Nephron (organoid): Measurements from ENCODE around the gene ADAMTSL3.

Experiments
- H3K27ac Mint-ChIP-seq, 3 experiments: 2 replicates each; pipeline ENCODE4 v1.8.0; 2020; ENCODE audit warnings: mixed read lengths in 3 of 3, mild to moderate bottlenecking in 2 of 3, moderate library complexity in 1 of 3
- H3K27me3 Mint-ChIP-seq: 2 replicates; pipeline ENCODE4 v1.8.0; 2021; ENCODE audit warnings: low read depth, mild to moderate bottlenecking, moderate library complexity, mixed read lengths
- H3K36me3 Mint-ChIP-seq: 2 replicates; pipeline ENCODE4 v1.8.0; 2020; ENCODE audit warnings: low read depth, mixed read lengths
- H3K4me1 Mint-ChIP-seq: 2 replicates; pipeline ENCODE4 v1.8.0; 2020; ENCODE audit warnings: mixed read lengths
- H3K4me3 Mint-ChIP-seq, 3 experiments: 2 replicates each; pipeline ENCODE4 v1.8.0; 2020; ENCODE audit warnings: mild to moderate bottlenecking in 3 of 3, mixed read lengths in 3 of 3, moderate library complexity in 2 of 3
- H3K9me3 Mint-ChIP-seq: 2 replicates; pipeline ENCODE4 v1.8.0; 2020; ENCODE audit warnings: mixed read lengths
- CTCF ChIP-seq, 3 experiments: fragments of 200-600 bp; sonication (generic); IDR thresholded peaks; one replicate each; pipeline ENCODE4 v1.5.0; 2021; ENCODE audit warnings: antibody characterized with exemption in 3 of 3; ENCODE audit not compliant: unreplicated experiment in 3 of 3

ADAMTSL3 gene

GRCh38 chr15:83830381-83830780 is 176.5 kb downstream of the ADAMTSL3 start:
- Mint-ChIP-seq H3K4me3 (no peak overlapping the region), H3K36me3 (peaks cover 3% of the 10 kb centered on the region), H3K9me3 (peaks cover 9% of the 10 kb centered on the region), H3K4me1 (no peaks in the 10 kb centered on the region), H3K27ac (no peak overlapping the region), H3K27me3 (peaks cover 9% of the 10 kb centered on the region)
- TF ChIP-seq CTCF (IDR thresholded peaks at IDR 0.05; ENCODE audit: unreplicated experiment in 3 of 3): no peak

- Mint-ChIP-seq H3K27me3 (peaks cover 9% of the 10 kb centered on the region), H3K36me3 (no peaks in the 10 kb centered on the region), H3K27ac (no peak overlapping the region), H3K9me3 (no peaks in the 10 kb centered on the region), H3K4me1 (no peaks in the 10 kb centered on the region), H3K4me3 (no peak overlapping the region)
- TF ChIP-seq CTCF (IDR thresholded peaks at IDR 0.05; ENCODE audit: unreplicated experiment in 3 of 3): no peak
Measured at GRCh38 chr15:83833569-83833968, 179.6 kb downstream of the ADAMTSL3 start.

- Mint-ChIP-seq H3K36me3 (no peaks in the 10 kb centered on the region), H3K9me3 (no peaks in the 10 kb centered on the region), H3K27me3 (peaks cover 6% of the 10 kb centered on the region)
Measured at GRCh38 chr15:83835479-83835878, 181.6 kb downstream of the ADAMTSL3 start.

GRCh38 chr15:83837945-83838571 is 184.1 kb downstream of the ADAMTSL3 start:
- Mint-ChIP-seq H3K4me3 (no peak overlapping the region), H3K9me3 (no peaks in the 10 kb centered on the region), H3K27me3 (no peaks in the 10 kb centered on the region), H3K27ac (no peak overlapping the region), H3K4me1 (no peaks in the 10 kb centered on the region), H3K36me3 (no peaks in the 10 kb centered on the region)
- peak; percentile 44 to 61 (median 50) for TF ChIP-seq CTCF (IDR thresholded peaks at IDR 0.05; ENCODE audit: unreplicated experiment in 3 of 3)

More at GRCh38 chr15:83835479-83835878, 181.6 kb downstream of the ADAMTSL3 start:
- no peak overlapping the region for H3K27ac Mint-ChIP-seq
- H3K4me3 Mint-ChIP-seq: no peak overlapping the region
- no peaks in the 10 kb centered on the region for H3K4me1 Mint-ChIP-seq
- TF ChIP-seq CTCF (IDR thresholded peaks at IDR 0.05; ENCODE audit: unreplicated experiment in 3 of 3): no peak

GRCh38 chr15:83838763-83839162 is 184.8 kb downstream of the ADAMTSL3 start:
- Mint-ChIP-seq H3K9me3 (no peaks in the 10 kb centered on the region), H3K4me3 (no peak overlapping the region), H3K4me1 (peaks cover 5% of the 10 kb centered on the region), H3K27me3 (no peaks in the 10 kb centered on the region), H3K36me3 (no peaks in the 10 kb centered on the region), H3K27ac (no peak overlapping the region)
- TF ChIP-seq CTCF (IDR thresholded peaks at IDR 0.05; ENCODE audit: unreplicated experiment in 3 of 3): no peak

GRCh38 chr15:83842281-83842680 is 188.4 kb downstream of the ADAMTSL3 start:
- H3K9me3 Mint-ChIP-seq: no peaks in the 10 kb centered on the region
- no peaks in the 10 kb centered on the region for H3K36me3 Mint-ChIP-seq
- H3K27me3 Mint-ChIP-seq: no peaks in the 10 kb centered on the region
- no peak overlapping the region for H3K4me3 Mint-ChIP-seq
- no peak for TF ChIP-seq CTCF (IDR thresholded peaks at IDR 0.05; ENCODE audit: unreplicated experiment in 3 of 3)
- H3K4me1 Mint-ChIP-seq: peaks cover 12% of the 10 kb centered on the region
- H3K27ac Mint-ChIP-seq: no peak overlapping the region
